NCI-H128 (cell line): ENCODE results near the gene ISLR.

Experiments used
- DNase-seq: peaks from one replicate; lab custom pipeline; 2025; ENCODE audit not compliant: unreplicated experiment; lab: John Stamatoyannopoulos, UW

Gene ISLR, protein sequence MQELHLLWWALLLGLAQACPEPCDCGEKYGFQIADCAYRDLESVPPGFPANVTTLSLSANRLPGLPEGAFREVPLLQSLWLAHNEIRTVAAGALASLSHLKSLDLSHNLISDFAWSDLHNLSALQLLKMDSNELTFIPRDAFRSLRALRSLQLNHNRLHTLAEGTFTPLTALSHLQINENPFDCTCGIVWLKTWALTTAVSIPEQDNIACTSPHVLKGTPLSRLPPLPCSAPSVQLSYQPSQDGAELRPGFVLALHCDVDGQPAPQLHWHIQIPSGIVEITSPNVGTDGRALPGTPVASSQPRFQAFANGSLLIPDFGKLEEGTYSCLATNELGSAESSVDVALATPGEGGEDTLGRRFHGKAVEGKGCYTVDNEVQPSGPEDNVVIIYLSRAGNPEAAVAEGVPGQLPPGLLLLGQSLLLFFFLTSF

DNA sequence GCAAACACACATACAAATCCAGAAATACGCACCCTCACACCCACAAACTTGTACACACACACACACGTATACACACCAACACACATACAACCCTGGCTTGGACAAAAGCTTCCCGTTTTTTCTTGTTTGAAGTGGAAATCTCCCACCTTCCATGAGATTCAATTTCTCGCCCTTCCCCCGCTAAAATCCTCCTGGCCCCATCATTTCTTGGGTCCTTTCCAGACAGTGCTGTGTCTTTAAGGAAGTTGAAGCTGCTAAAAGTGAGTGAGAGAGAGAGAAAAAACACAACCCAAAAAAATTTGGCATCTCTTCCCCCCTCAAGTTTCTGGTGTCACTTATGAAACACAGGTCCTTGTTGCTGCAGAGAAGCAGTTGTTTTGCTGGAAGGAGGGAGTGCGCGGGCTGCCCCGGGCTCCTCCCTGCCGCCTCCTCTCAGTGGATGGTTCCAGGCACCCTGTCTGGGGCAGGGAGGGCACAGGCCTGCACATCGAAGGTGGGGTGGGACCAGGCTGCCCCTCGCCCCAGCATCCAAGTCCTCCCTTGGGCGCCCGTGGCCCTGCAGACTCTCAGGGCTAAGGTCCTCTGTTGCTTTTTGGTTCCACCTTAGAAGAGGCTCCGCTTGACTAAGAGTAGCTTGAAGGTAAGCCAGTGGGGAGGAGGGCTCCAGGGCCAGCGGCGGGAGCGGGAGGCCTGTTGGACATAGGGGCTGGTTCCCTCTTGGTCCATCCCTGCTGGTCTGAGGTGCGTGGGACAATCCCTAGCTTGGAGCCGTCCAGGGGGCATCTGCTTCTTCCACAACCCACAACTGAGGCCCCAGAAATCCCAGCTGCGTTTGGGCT is at the start of gene ISLR:
Gene ISLR (plus strand): TSS at position 331 of the 839 bp plus-strand sequence. CDS start 1,149 bp downstream, outside the sequence.
- DNase-seq: no peak

DNA sequence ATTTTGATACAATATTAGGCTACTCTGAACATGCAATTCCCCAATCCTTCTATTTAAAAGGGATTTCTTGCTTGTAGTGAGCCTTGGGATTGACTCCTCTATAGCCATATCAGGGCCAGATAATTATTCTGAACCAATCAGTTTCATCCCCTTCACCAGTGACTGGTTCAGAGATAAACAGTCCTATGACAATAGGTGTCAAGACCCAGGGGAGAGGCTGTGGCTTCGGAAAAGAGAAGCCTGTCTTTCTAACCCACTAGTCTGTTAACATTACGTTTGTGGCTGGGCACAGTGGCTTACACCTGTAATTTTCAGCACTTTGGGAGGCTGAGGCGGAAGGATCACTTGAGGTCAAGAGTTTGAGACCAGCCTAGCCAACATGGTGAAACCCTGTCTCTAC is 49.3 kb upstream of the ISLR start:
- DNase-seq: no peak

DNA sequence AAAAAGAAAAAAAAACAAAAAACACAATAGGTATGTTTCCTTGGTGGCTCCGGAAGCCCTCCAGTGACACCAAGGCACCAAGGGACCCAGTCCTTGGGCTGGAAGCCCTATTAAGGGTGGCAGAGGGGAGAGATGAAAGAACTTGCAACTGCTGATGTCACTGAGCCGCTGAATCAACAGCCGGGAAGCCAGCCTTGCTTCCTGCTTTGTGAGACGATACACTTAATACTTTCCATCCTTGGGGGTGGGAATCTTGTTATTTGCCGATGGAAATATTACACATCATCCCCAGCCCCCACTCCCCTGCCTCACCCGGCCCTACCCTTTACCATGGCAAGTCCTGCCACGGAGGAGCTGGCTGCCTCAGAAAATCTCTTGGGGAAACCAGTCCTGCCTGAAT is 48.8 kb upstream of the ISLR start:
- DNase-seq: no peak

DNA sequence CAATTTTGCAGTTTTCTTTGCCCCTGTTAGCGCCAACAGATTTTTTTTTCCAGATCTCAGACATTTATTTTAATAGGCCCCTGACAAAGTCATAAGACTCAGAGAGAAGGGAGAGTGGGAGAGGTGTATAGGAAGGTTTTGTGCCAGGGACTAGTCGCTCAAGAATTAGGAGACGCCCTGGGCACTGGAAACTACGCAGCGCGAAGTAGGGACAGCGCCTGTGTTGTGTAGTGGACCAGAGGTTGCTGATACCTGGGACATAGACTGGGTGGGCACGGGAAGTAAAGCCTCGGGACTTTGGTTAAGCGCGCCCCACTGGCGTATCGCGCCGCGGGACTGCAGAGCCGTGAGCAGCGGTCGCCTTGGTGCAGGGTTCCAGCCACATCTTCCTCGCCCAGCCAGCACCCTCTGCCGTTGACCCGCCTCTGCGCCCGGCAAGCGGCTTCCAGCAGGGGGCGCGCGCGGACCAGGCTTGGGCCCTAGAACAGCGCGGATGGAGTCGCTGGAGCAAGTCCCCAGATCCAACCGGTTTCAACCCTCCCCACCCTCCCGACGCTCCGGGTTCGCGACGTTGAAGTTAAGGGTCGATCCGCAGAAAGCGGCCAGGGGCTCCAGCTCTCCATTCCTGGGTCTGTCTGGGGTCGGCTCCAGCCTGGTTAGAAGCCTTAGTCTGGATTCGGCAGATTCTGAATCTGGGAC is 46.1 kb upstream of the ISLR start:
- peak; percentile 70 for DNase-seq

DNA sequence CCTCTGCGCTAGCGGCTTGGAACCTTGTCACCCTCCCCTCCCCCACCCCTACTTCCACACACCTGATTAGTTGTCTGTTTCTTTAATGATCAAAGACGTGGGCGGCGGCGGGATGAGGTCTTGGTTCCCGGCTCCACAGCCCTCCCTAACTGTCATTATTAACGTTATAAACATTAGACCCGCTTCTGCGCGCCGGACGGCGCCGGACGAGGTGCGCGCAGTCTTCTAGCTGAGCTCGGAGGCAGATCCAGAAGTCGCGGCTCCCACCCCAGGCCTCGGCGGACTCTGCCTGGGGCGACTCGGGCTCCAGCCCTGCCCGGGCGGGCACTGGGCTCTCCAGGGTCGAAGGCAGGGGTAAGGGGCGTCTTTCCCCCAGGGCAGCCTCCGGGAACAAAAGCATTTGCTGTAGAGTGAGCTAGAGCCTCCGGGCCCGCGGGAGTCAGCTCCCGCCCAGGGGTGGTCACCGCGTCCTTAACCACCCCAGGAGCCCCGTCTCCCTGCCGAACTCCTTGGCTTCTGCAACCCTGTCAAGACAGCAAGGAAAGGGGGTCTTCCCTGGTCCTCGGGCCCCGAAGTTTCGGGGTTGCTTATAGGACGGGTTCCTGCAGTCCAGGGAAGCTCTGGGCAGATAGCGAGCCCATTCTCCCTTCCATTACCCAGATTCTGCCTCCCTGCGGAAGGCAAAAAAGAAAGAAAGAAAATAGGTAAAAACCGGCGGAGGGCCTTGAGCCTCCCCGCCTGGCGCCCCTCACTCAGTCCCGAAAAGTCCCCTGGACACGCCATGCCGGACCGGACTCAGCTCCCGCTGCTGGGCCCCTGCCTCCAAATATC is 45.3 kb upstream of the ISLR start:
- no peak for DNase-seq

DNA sequence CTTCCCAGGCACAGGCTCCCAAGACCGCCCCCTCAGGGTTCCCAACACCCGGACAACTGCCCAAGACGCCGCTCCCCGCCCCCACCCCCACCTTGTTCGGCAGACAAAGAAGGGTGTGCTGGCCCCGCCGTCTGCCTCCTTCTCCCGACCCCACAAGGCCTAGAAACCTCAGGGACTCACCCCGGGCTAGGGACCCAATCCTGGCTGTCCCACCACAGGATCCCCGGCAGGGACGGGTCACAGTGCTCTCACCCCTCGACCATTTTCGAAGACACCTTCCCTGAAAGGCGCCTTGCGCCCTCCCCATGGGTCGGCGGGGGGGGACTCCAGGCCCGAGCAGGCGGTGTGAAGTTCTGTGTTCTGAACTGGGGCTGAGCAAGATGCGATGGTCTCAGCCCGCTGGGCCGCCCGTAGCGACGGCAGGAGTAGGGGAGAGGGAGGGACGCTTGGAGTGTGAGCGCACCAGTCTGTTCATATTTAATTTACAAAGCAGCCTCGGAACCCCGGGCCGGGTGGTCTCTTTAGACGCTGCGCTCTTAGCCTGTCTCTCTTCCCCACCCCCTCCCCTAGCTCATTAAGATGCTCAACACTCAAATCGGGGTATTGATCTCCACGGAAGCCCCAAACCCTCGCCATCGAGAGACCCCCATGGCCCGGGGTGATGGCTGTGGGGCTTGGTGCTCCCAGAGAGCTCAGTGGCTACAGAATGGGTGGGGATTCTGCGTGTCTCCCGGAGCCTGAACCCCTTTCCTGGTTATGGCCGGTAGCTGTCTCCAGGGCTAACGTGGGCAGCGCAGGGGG is 44.5 kb upstream of the ISLR start:
- DNase-seq: no peak

DNA sequence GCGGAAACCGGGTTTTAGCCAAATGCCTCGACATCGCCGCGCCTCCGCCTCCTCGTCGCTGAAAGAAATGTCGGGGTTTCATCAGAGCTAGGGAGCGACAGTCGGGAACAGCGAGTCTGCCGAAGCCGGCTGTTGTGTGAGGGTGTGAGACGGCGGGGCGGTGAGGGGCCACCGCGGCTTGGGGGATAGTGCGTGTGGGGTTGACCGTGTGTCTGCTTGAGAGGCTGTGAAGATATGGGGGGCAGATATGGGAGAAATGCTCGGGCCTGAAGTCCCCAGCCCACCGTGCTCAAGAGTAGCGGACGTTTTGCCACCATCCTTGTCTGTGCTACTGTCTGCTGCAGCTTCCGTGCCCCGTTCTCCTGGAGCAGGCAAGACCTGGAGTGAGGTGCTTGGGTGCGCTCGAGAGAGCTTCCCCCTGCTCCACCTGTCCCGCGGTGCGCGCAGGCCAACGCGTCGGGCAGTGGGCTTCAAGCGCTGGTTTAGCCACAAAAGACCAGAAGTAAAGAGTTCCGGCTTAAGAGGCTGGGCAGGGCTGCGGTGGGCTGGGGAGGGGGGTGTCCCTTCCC is 43.8 kb upstream of the ISLR start:
- DNase-seq: no peak

DNA sequence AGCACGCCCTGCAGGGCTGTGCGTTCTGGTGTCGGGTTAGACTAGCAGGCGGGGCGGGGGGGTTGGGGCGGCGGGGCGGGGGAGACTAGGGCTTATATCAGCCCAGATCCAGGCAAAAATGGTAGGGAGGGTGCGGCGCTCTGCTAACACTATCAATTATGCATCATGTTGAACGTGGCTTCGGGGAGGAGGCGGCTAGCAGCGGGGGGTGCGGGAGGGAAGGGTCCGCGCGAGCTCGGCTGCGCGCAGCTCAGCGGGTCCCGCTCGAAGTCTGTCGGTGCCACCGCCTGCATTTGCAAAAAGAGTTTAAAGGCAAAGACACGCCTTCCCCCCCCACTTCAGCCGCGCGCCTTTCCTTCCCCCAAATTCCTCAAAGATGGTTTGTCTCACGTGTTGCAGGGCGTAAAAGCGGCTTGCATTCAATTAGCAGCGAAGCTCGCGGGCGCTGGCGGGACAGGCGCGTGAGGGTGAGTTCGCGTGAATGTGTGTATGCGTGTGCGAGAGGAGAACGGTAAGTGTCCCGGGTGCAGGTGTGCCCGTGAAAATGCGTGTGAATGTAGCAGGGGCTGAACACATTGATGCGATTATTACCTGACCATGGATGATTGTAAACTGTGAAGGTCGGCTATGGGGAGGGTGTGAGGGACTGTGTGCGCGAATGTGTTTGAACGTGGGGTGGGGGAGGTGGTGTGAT is 43.2 kb upstream of the ISLR start, which contains the start of gene ISLR2:
Gene ISLR2 (plus strand): TSS at position 432 of the 694 bp plus-strand sequence. CDS start 2,169 bp downstream, outside the sequence.
- DNase-seq: no peak

DNA sequence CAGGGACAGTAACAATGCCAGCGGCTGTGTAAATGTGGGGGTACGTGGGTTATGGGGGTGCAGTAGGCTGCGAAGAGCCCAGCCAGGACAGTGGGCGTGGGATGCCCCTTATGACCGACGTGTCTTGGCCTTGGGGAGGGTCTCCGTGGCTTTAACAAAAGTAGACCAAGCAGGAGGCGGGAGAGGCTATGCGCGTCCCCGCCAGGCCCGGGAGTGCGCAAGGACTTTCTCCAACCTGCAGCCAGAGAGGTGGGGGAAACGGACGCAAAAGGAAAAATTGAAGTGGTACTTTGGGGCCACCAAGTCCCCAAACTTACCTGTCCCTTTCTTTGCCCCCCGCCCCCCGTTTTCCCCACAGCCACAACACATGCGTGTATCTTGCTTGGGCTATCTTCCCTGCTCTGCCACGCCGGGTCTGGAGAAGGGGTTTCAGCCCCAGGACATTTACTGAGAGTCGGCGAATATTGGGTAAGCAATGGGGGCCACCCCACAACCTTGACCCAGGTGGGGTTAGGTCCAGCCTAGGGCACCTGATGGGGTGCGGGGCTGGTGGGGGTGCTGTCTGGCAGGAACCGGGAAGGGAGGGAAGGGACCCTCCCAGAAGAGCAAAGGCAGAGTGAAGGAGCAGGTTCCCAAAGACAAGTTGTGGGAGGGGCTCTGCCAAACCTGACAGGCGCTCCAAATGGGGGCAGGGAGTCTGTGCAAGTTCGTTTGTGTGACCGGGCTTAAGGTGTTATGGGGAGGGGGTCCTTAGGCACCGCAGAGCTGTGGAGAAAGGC is 42.5 kb upstream of the ISLR start:
- no peak for DNase-seq

DNA sequence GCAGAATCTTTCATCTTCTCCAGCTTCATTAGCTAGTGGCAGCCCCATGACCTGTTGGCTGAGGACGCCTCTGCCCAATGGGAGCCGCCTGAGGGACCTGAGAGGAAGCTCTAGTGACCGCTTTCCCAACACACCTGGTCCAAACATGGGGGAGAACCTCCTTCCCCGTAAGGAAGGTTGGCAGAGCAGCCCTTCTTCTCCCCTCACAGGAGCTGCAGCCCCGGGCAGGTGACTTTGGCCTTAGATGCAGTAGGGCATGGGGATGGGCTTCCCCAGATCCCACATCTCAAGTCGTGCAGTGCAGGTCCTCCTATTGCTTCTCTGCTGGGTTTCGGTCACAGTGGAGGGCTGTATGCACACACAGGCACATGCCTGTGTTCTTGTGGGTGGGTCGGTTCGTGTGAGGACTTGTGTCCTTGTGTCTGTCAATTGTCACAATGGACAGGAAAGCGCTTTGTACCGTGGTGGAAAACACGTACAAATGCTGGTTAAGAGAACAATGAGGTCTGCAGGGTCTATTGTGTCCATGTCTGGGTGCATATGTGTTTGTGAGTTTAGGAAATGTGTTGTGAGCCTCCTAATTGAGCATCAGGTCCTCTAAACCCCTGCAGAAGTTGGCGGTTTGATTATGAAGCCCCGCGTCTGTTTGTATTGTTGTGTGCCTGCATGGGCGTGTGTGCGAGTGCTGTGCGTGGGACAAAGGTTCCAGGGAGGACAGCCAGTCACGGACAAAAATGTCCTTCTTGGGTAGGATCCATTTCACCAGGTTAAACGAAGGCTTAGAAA is 41.7 kb upstream of the ISLR start:
- DNase-seq: no peak

DNA sequence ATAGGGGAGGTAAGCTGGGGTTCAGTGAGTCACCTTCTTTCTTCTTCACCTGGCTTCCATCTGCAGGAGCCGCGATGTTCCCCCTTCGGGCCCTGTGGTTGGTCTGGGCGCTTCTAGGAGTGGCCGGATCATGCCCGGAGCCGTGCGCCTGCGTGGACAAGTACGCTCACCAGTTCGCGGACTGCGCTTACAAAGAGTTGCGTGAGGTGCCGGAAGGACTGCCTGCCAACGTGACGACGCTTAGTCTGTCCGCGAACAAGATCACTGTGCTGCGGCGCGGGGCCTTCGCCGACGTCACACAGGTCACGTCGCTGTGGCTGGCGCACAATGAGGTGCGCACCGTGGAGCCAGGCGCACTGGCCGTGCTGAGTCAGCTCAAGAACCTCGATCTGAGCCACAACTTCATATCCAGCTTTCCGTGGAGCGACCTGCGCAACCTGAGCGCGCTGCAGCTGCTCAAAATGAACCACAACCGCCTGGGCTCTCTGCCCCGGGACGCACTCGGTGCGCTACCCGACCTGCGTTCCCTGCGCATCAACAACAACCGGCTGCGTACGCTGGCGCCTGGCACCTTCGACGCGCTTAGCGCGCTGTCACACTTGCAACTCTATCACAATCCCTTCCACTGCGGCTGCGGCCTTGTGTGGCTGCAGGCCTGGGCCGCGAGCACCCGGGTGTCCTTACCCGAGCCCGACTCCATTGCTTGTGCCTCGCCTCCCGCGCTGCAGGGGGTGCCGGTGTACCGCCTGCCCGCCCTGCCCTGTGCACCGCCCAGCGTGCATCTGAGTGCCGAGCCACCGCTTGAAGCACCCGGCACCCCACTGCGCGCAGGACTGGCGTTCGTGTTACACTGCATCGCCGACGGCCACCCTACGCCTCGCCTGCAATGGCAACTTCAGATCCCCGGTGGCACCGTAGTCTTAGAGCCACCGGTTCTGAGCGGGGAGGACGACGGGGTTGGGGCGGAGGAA is 40.5 kb upstream of the ISLR start:
- no peak for DNase-seq

DNA sequence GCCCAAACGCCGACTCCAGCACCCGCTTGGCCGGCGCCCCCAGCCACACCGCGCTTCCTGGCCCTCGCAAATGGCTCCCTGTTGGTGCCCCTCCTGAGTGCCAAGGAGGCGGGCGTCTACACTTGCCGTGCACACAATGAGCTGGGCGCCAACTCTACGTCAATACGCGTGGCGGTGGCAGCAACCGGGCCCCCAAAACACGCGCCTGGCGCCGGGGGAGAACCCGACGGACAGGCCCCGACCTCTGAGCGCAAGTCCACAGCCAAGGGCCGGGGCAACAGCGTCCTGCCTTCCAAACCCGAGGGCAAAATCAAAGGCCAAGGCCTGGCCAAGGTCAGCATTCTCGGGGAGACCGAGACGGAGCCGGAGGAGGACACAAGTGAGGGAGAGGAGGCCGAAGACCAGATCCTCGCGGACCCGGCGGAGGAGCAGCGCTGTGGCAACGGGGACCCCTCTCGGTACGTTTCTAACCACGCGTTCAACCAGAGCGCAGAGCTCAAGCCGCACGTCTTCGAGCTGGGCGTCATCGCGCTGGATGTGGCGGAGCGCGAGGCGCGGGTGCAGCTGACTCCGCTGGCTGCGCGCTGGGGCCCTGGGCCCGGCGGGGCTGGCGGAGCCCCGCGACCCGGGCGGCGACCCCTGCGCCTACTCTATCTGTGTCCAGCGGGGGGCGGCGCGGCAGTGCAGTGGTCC is 39.7 kb upstream of the ISLR start:
- DNase-seq: no peak

DNA sequence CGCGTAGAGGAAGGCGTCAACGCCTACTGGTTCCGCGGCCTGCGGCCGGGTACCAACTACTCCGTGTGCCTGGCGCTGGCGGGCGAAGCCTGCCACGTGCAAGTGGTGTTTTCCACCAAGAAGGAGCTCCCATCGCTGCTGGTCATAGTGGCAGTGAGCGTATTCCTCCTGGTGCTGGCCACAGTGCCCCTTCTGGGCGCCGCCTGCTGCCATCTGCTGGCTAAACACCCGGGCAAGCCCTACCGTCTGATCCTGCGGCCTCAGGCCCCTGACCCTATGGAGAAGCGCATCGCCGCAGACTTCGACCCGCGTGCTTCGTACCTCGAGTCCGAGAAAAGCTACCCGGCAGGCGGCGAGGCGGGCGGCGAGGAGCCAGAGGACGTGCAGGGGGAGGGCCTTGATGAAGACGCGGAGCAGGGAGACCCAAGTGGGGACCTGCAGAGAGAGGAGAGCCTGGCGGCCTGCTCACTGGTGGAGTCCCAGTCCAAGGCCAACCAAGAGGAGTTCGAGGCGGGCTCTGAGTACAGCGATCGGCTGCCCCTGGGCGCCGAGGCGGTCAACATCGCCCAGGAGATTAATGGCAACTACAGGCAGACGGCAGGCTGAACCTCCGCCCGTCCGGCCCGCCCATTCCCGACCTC is 39.0 kb upstream of the ISLR start:
- no peak for DNase-seq

DNA sequence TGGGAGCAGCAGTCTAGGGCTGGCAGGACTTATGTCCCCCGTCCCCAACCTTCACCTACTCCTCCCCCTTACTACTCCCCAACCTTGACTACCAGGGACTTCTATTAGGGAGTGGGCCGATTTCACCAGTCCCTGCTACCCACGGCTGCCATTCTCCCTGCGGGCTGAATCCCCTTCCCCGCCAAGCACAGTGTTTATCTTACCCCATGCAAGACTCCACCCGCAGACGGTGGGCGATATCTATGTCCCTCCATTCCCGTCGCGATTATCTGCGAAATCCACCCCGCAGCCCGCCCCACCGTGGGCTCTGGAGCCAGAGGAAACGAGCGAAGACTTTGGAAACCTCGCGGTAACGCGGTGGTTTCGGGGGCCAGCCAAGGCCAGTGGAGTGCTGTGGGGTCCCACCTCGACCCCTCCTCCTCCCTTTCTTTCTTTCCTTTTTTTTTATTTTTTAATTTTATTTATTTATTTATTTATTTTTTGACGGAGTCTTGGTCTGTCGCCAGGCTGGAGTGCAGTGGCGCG is 38.4 kb upstream of the ISLR start:
- no peak for DNase-seq

DNA sequence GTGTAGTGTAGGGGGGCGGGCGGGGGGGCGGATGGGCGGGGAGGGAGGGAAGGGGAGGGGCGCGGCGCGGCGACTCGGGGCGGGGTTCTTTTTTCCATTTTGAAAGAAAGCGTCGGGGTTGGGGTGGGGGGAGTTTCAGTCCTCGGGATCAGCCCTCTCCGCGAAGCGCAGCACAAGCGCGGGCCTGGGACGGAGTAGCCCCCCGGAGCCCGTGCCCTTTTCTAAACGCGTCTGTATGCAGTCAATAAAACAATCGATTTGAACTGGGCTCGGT is 37.0 kb upstream of the ISLR start:
- DNase-seq: no peak
